ENCODE results near the gene S100A1. TPM values are rescaled to one million over a fixed set of nuclear protein-coding genes. Genes with fewer than 3 reads are reported as not detected.
A peak's percentile ranks its signal among the peaks of the same experiment; 100 is the strongest.

Gene S100A1
- total and polyA plus RNA-seq, 2 of the 13 experiments (the other 11 are each of a cell fraction or from before 2014, with no cell fraction given), result 120 to 251 TPM

GRCh38 chr1:153626904-153627714, 1.1 kb upstream of the S100A1 start, which contains the start of gene S100A13 (continued):
- TF ChIP-seq SUZ12 (IDR thresholded peaks at IDR 0.05; ENCODE audit: low read depth, low read length) (no peak), ETV6 (CRISPR knock-in tag; conservative IDR thresholded peaks at IDR 0.05) (no peak), FOXJ3 (CRISPR knock-in tag; IDR thresholded peaks at IDR 0.05; ENCODE audit: borderline replicate concordance) (no peak), POLR2AphosphoS2 (IDR thresholded peaks at IDR 0.05; ENCODE audit: low read depth, low read length) (no peak), TAF15 (IDR thresholded peaks at IDR 0.05; ENCODE audit: low read depth, low read length, poor library complexity, severe bottlenecking) (no peak), NFE2 (CRISPR knock-in tag; IDR thresholded peaks at IDR 0.05) (no peak), ESRRA (CRISPR knock-in tag; IDR thresholded peaks at IDR 0.05; ENCODE audit: low read depth) (0 out of 2 replicates have a peak, but pooled peaks have one; percentile 32), GLMP (CRISPR knock-in tag; IDR thresholded peaks at IDR 0.05; ENCODE audit: borderline replicate concordance) (no peak), SALL2 (CRISPR knock-in tag; IDR thresholded peaks at IDR 0.05) (0 out of 2 replicates have a peak, but pooled peaks have one; percentile 33), ZNF230 (CRISPR knock-in tag; IDR thresholded peaks at IDR 0.05) (no peak; the same call in 1 of the 2 replicates), ZSCAN29 (CRISPR knock-in tag; conservative IDR thresholded peaks at IDR 0.05) (no peak), PHF21A (CRISPR knock-in tag; IDR thresholded peaks at IDR 0.05) (peak; percentile 56; the same call in 1 of the 2 replicates), MYPOP (CRISPR knock-in tag; IDR thresholded peaks at IDR 0.05) (0 out of 2 replicates have a peak, but pooled peaks have one; percentile 23), ZBTB3 (CRISPR knock-in tag; IDR thresholded peaks at IDR 0.05; ENCODE audit: borderline replicate concordance, low read depth) (0 out of 2 replicates have a peak, but pooled peaks have one; percentile 50), HHEX (CRISPR knock-in tag; IDR thresholded peaks at IDR 0.05) (no peak), TSC22D2 (CRISPR knock-in tag; IDR thresholded peaks at IDR 0.05; ENCODE audit: borderline replicate concordance) (peak; percentile 37; the same call in 1 of the 2 replicates), ZNF276 (CRISPR knock-in tag; IDR thresholded peaks at IDR 0.05; ENCODE audit: low read depth) (no peak), FOXA1 (IDR thresholded peaks at IDR 0.05) (no peak), FOXA1 (CRISPR knock-in tag; IDR thresholded peaks at IDR 0.05) (no peak), NFYB (CRISPR knock-in tag; IDR thresholded peaks at IDR 0.05) (peak; percentile 51)
- TF ChIP-seq, protein P1, sequence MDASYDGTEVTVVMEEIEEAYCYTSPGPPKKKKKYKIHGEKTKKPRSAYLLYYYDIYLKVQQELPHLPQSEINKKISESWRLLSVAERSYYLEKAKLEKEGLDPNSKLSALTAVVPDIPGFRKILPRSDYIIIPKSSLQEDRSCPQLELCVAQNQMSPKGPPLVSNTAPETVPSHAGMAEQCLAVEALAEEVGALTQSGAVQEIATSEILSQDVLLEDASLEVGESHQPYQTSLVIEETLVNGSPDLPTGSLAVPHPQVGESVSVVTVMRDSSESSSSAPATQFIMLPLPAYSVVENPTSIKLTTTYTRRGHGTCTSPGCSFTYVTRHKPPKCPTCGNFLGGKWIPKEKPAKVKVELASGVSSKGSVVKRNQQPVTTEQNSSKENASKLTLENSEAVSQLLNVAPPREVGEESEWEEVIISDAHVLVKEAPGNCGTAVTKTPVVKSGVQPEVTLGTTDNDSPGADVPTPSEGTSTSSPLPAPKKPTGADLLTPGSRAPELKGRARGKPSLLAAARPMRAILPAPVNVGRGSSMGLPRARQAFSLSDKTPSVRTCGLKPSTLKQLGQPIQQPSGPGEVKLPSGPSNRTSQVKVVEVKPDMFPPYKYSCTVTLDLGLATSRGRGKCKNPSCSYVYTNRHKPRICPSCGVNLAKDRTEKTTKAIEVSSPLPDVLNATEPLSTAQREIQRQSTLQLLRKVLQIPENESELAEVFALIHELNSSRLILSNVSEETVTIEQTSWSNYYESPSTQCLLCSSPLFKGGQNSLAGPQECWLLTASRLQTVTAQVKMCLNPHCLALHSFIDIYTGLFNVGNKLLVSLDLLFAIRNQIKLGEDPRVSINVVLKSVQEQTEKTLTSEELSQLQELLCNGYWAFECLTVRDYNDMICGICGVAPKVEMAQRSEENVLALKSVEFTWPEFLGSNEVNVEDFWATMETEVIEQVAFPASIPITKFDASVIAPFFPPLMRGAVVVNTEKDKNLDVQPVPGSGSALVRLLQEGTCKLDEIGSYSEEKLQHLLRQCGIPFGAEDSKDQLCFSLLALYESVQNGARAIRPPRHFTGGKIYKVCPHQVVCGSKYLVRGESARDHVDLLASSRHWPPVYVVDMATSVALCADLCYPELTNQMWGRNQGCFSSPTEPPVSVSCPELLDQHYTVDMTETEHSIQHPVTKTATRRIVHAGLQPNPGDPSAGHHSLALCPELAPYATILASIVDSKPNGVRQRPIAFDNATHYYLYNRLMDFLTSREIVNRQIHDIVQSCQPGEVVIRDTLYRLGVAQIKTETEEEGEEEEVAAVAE (CRISPR knock-in tag; IDR thresholded peaks at IDR 0.05; ENCODE audit: borderline replicate concordance), result 0 out of 2 replicates have a peak, but pooled peaks have one; percentile 24
